ENCODE measurements around the gene DTX2.

DNA sequence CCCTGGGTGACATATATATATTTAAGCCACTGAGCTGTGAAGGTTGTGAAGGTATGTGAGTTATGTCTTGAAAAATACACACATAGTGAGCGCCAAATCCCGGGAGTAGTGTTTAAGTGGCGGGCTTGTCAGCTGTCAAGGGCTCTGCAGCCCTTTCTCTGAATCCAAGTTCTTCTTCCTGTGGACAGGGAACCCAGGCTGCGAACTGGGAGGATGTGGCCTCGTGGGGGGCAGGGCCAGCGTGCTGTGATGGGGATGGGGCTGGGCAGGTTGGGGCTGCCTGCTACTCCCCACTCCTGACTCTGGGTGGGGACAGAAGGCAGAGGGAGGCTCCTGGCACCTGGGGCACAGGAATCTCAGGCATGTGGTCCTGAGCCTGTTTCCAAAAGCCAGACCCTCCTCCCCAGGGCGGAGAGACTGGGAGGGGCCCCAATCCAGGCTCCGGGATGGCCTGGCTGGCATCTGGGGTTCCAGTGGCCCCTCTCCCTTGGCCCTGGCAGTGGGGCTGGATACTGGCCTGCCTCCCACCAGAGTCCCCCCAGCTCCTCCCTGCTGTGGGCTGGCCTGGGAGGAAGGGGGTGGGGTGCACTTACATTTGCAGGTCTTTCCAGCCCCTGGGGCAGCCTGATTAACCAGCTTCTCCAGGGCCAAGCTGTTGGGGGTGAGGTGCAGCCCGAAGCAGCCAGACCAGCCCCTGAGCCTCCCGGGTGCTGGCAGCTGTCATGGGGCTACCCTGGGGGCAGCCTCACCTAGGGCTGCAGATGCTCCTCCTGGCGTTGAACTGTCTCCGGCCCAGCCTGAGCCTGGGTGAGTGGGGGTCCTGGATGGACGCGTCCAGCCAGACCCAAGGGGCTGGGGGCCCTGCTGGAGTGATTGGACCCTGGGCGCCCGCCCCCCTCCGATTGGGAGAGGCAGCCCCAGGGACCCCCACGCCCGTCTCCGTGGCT, 48.7 kb downstream of the DTX2 start, which contains the start of gene UPK3B:
- TF ChIP-seq, protein P1, sequence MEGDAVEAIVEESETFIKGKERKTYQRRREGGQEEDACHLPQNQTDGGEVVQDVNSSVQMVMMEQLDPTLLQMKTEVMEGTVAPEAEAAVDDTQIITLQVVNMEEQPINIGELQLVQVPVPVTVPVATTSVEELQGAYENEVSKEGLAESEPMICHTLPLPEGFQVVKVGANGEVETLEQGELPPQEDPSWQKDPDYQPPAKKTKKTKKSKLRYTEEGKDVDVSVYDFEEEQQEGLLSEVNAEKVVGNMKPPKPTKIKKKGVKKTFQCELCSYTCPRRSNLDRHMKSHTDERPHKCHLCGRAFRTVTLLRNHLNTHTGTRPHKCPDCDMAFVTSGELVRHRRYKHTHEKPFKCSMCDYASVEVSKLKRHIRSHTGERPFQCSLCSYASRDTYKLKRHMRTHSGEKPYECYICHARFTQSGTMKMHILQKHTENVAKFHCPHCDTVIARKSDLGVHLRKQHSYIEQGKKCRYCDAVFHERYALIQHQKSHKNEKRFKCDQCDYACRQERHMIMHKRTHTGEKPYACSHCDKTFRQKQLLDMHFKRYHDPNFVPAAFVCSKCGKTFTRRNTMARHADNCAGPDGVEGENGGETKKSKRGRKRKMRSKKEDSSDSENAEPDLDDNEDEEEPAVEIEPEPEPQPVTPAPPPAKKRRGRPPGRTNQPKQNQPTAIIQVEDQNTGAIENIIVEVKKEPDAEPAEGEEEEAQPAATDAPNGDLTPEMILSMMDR (IDR thresholded peaks at IDR 0.05): no peak
- TF ChIP-seq POLR2A (IDR thresholded peaks at IDR 0.05): no peak

All from transverse colon (tissue), 3 donors.